Superior temporal gyrus (tissue), 1 donor: Measurements from ENCODE around the gene OR5B2.
"Not testable (repeated sequence)": the region's sequence is repeated elsewhere in the genome, so short reads cannot be mapped to it uniquely, and the experiment has no call there.

Experiments
- DNase-seq: peaks from one replicate; pipeline ENCODE4 v3.0.0-alpha.2; 2016; ENCODE audit errors: extremely low spot score

OR5B2 gene

GRCh38 chr11:58428021-58428420 lies at the start of gene OR5B2:
Gene OR5B2 (minus strand): TSS chr11:58428121. CDS start chr11:58423261, 4,860 bp downstream.
- DNase-seq = no peak

GRCh38 chr11:58471892-58472291 lies 44.0 kb upstream of the OR5B2 start:
- DNase-seq = no peak

- no peak for DNase-seq
Measured at GRCh38 chr11:58466293-58466692, 38.4 kb upstream of the OR5B2 start.

GRCh38 chr11:58465690-58466089 lies 37.8 kb upstream of the OR5B2 start:
- no peak for DNase-seq

- no peak for DNase-seq
Measured at GRCh38 chr11:58451585-58451984, 23.7 kb upstream of the OR5B2 start.

GRCh38 chr11:58446294-58446693 lies 18.4 kb upstream of the OR5B2 start:
- DNase-seq = no peak

GRCh38 chr11:58444300-58444699 lies 16.4 kb upstream of the OR5B2 start:
- DNase-seq = no peak

GRCh38 chr11:58442136-58442535 lies 14.2 kb upstream of the OR5B2 start, which contains the start of gene OR5B12:
Gene OR5B12 (minus strand): TSS chr11:58442236. CDS start chr11:58440151, 2,085 bp downstream.
- no peak for DNase-seq

- DNase-seq = no peak
Measured at GRCh38 chr11:58438486-58438885, 10.6 kb upstream of the OR5B2 start.

- no peak for DNase-seq
Measured at GRCh38 chr11:58434217-58434616, 6.3 kb upstream of the OR5B2 start.

- no peak for DNase-seq
Measured at GRCh38 chr11:58433638-58434203, 5.8 kb upstream of the OR5B2 start.

- DNase-seq = no peak
Measured at GRCh38 chr11:58429273-58429672, 1.4 kb upstream of the OR5B2 start.

- no peak for DNase-seq
Measured at GRCh38 chr11:58406774-58407173, 21.1 kb downstream of the OR5B2 start, which contains the start of gene OR5B3. Gene OR5B3 (minus strand): TSS chr11:58406874. CDS start chr11:58403409, 3,465 bp downstream.

GRCh38 chr11:58399622-58400021 lies 28.3 kb downstream of the OR5B2 start:
- DNase-seq = not testable (repeated sequence)

GRCh38 chr11:58395581-58395980 lies 32.3 kb downstream of the OR5B2 start:
- DNase-seq = no peak

- no peak for DNase-seq
Measured at GRCh38 chr11:58394195-58394594, 33.7 kb downstream of the OR5B2 start.

- DNase-seq = no peak
Measured at GRCh38 chr11:58392746-58393145, 35.2 kb downstream of the OR5B2 start.

- no peak for DNase-seq
Measured at GRCh38 chr11:58391879-58392278, 36.0 kb downstream of the OR5B2 start.

- no peak for DNase-seq
Measured at GRCh38 chr11:58390551-58391063, 37.3 kb downstream of the OR5B2 start.
